Stimulated activated CD8-positive, alpha-beta memory T cell treated with anti-CD3 and anti-CD28 coated beads, Interleukin-15, amount 100 ng/mL, for 1 hour (primary cell): ENCODE data around the gene NACC1.
A peak's percentile ranks its signal among the peaks of the same experiment; 100 is the strongest.

ENCODE experiments used
- DNase-seq: peaks from one replicate; pipeline ENCODE4 v3.0.0-alpha.2; 2020; ENCODE audit warnings: low read depth

Gene NACC1

GRCh38 chr19:13117772-13118423, at the start of gene NACC1:
Gene NACC1, plus strand, starts transcription at chr19:13118264. Its CDS starts 16,944 bp downstream, at chr19:13135208.
- DNase-seq = peak; percentile 60

- no peak for DNase-seq
Observed at GRCh38 chr19:13069415-13070359, 48.4 kb upstream of the NACC1 start.

GRCh38 chr19:13070425-13071140, 47.5 kb upstream of the NACC1 start:
- DNase-seq = no peak

GRCh38 chr19:13071444-13072187, 46.4 kb upstream of the NACC1 start:
- DNase-seq = no peak

GRCh38 chr19:13072188-13072908, 45.7 kb upstream of the NACC1 start:
- no peak for DNase-seq

GRCh38 chr19:13073263-13073662, 44.8 kb upstream of the NACC1 start:
- no peak for DNase-seq

GRCh38 chr19:13074378-13074777, 43.7 kb upstream of the NACC1 start:
- DNase-seq = no peak

- no peak for DNase-seq
Observed at GRCh38 chr19:13076320-13076719, 41.7 kb upstream of the NACC1 start.

- DNase-seq = no peak
Observed at GRCh38 chr19:13076787-13077186, 41.3 kb upstream of the NACC1 start.

GRCh38 chr19:13077240-13077639, 40.8 kb upstream of the NACC1 start:
- no peak for DNase-seq

- no peak for DNase-seq
Observed at GRCh38 chr19:13078381-13078780, 39.7 kb upstream of the NACC1 start.

GRCh38 chr19:13078897-13079541, 39.0 kb upstream of the NACC1 start:
- no peak for DNase-seq

- DNase-seq = no peak
Observed at GRCh38 chr19:13079542-13079986, 38.5 kb upstream of the NACC1 start.

GRCh38 chr19:13082192-13083007, 35.7 kb upstream of the NACC1 start:
- no peak for DNase-seq

- DNase-seq = no peak
Observed at GRCh38 chr19:13083008-13083404, 35.1 kb upstream of the NACC1 start.

- DNase-seq = no peak
Observed at GRCh38 chr19:13083627-13084026, 34.4 kb upstream of the NACC1 start.

- DNase-seq = no peak
Observed at GRCh38 chr19:13085666-13086065, 32.4 kb upstream of the NACC1 start.

- DNase-seq = no peak
Observed at GRCh38 chr19:13086341-13086740, 31.7 kb upstream of the NACC1 start.

- no peak for DNase-seq
Observed at GRCh38 chr19:13087295-13087694, 30.8 kb upstream of the NACC1 start.
